Panc1 (cell line): ENCODE measurements around the gene LPIN3. TPM values are rescaled to one million over a fixed set of nuclear protein-coding genes. Genes with fewer than 3 reads are reported as not detected.

Source experiments
- ATAC-seq: fragments of 200-7000 bp; cut with Tn5 transposase; 2 replicates; pipeline ENCODE4 v1.9.1; 2020; ENCODE audit warnings: mild to moderate bottlenecking, moderate library complexity
- BruUV-seq: library from RNA; stranded (reverse); fragments of 400-500 nt; replicated peaks from 2 replicates; lab custom pipeline; 2021; lab: Mats Ljungman, UMichigan
- CTCF ChIA-PET: fragments of 300-600 bp; sonication (Branson Sonifier 250); formaldehyde crosslinking; loops from one replicate; lab custom pipeline; 2022; ENCODE audit warnings: antibody characterized with exemption; lab: Charles Lee
- POLR2A ChIA-PET: fragments of 300-600 bp; sonication (Branson Sonifier 250); formaldehyde crosslinking; loops from one replicate; lab custom pipeline; 2022; ENCODE audit warnings: antibody characterized with exemption; lab: Charles Lee
- DNase-seq: peaks from one replicate; pipeline ENCODE4 v3.0.0-alpha.2; 2010; ENCODE audit warnings: low read depth, low spot score
- H3K27ac ChIP-seq: 2 replicates; pipeline ENCODE4 v1.5.1; 2011; ENCODE audit warnings: mild to moderate bottlenecking, low read length, inconsistent platforms
- H3K27me3 ChIP-seq: fragments of 200-500 bp; sonication (Bioruptor generic); 2 replicates; pipeline ENCODE4 v1.6.0; 2014; ENCODE audit warnings: low read length, inconsistent platforms; ENCODE audit not compliant: control insufficient read depth, insufficient read depth
- H3K36me3 ChIP-seq: fragments of 200-500 bp; sonication (Bioruptor generic); 2 replicates; pipeline ENCODE4 v1.5.1; 2014; ENCODE audit warnings: inconsistent platforms, mild to moderate bottlenecking, low read length, moderate library complexity; ENCODE audit not compliant: control insufficient read depth, insufficient read depth
- H3K4me1 ChIP-seq: 2 replicates; pipeline ENCODE4 v1.5.1; 2011; ENCODE audit warnings: inconsistent platforms, mild to moderate bottlenecking, low read length, moderate library complexity; ENCODE audit not compliant: control insufficient read depth, insufficient read depth
- H3K4me3 ChIP-seq, 2 experiments: 2 replicates each; pipeline ENCODE4 v1.5.1; 2011 to 2012; ENCODE audit warnings: low read depth in 2 of 2, low read length in 2 of 2, mild to moderate bottlenecking in 2 of 2, inconsistent platforms in 1 of 2, moderate library complexity in 1 of 2
- H3K9me3 ChIP-seq: fragments of 200-500 bp; sonication (Bioruptor generic); 2 replicates; pipeline ENCODE4 v1.5.1; 2014; ENCODE audit warnings: low read depth, mild to moderate bottlenecking, inconsistent platforms, low read length, moderate library complexity; ENCODE audit not compliant: control insufficient read depth, insufficient read depth
- POLR2AphosphoS5 ChIP-seq: IDR thresholded peaks from 2 replicates; pipeline ENCODE4 v1.6.1; 2012; ENCODE audit warnings: mild to moderate bottlenecking, low read depth, low read length, moderate library complexity
- REST ChIP-seq, 2 experiments: IDR thresholded peaks; 2 replicates each; pipeline ENCODE4 v1.6.1; 2011 to 2012; ENCODE audit warnings: low read depth in 2 of 2, control low read depth in 1 of 2, low read length in 1 of 2, mild to moderate bottlenecking in 1 of 2, moderate library complexity in 1 of 2; ENCODE audit not compliant: insufficient read depth in 1 of 2
- SIN3A ChIP-seq: IDR thresholded peaks from 2 replicates; pipeline ENCODE4 v1.6.1; 2012; ENCODE audit warnings: low read depth, mild to moderate bottlenecking, low read length, moderate library complexity, borderline replicate concordance; ENCODE audit not compliant: insufficient read depth
- TCF7L2 ChIP-seq: IDR thresholded peaks from 2 replicates; pipeline ENCODE4 v1.6.1; 2011; ENCODE audit warnings: mild to moderate bottlenecking, low read depth, low read length, inconsistent platforms
- in situ Hi-C: cut with HindIII; loops from 2 replicates; pipeline ENCODE4 v1.10.0; 2016; ENCODE audit warnings: low sequenced_read_pairs, low pct_unique_long_range_greater_than_20kb
- intact Hi-C: fragments of 100-400 bp; cut with micrococcal nuclease; formaldehyde crosslinking; loops from one replicate; pipeline ENCODE4 v1.10.0; 2022; ENCODE audit not compliant: unreplicated experiment
- total RNA-seq: library from RNA; stranded (reverse); gene quantifications from one replicate; pipeline ENCODE4 v1.2.1, GENCODE V29; 2021; ENCODE audit not compliant: unreplicated experiment
- TF ChIP-seq, protein P1 (sequence below): fragments of 450-650 bp; IDR thresholded peaks from 2 replicates; pipeline ENCODE4 v1.5.1; 2017; ENCODE audit warnings: mild to moderate bottlenecking

Gene LPIN3
- total RNA-seq, 1 experiment from 2014 or later, result 21.0 TPM

- Histone ChIP-seq H3K4me3 (no peak overlapping the region), H3K36me3 (no peaks in the 10 kb centered on the region), H3K4me1 (peaks cover 3% of the 10 kb centered on the region; the same call in 1 of the 2 replicates), H3K27ac (no peak overlapping the region), H3K9me3 (no peaks in the 10 kb centered on the region), H3K27me3 (no peaks in the 10 kb centered on the region)
- no peak for ATAC-seq
- intact Hi-C loops (no loop called here), in situ Hi-C loops (no loop called here)
- ChIA-PET POLR2A (no interaction called here), CTCF (interaction anchor here (0.6 to 3.5 kb wide), 2 partner anchors 170 to 334 kb away, joined by 6 to 24 read pairs; no protein-coding TSS in a partner anchor)
- no peak for DNase-seq
- TF ChIP-seq TCF7L2 (no peak), SIN3A (no peak), POLR2AphosphoS5 (no peak), REST (IDR thresholded peaks at IDR 0.05; ENCODE audit: insufficient read depth in 1 of 2, low read depth in 2 of 2, low read length in 1 of 2) (no peak)
- TF ChIP-seq, protein P1, sequence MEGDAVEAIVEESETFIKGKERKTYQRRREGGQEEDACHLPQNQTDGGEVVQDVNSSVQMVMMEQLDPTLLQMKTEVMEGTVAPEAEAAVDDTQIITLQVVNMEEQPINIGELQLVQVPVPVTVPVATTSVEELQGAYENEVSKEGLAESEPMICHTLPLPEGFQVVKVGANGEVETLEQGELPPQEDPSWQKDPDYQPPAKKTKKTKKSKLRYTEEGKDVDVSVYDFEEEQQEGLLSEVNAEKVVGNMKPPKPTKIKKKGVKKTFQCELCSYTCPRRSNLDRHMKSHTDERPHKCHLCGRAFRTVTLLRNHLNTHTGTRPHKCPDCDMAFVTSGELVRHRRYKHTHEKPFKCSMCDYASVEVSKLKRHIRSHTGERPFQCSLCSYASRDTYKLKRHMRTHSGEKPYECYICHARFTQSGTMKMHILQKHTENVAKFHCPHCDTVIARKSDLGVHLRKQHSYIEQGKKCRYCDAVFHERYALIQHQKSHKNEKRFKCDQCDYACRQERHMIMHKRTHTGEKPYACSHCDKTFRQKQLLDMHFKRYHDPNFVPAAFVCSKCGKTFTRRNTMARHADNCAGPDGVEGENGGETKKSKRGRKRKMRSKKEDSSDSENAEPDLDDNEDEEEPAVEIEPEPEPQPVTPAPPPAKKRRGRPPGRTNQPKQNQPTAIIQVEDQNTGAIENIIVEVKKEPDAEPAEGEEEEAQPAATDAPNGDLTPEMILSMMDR, result no peak
- BruUV-seq, result TSS peak; percentile 81
These were observed 2.1 kb downstream of the LPIN3 start for GRCh38 chr20:41342474-41343464.

DNA sequence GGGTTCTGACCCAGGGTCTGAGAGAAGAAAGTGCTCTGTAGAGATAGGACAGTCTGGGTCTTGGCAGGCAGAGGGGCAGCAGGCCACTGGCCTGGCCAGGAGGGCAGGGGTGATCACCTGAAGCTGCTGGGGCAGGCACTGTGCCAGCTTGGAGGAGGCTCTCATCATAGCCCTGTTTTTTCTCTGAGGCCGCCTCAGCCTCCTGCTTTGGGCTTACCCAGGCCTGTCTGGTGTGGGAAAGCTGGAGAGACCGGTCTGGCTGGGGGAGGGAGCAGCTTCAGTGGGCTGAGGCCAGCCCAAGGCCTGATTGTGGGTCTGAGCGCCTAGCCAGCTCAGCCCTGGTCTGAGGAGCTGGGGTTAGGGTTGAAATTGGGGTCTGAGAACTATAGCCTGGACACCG, 3.9 kb downstream of the LPIN3 start:
- H3K27me3 ChIP-seq, result no peaks in the 10 kb centered on the region
- in situ Hi-C loops (no loop called here), intact Hi-C loops (no loop called here)
- no peak overlapping the region for H3K27ac ChIP-seq
- no peak for DNase-seq
- TF ChIP-seq REST (IDR thresholded peaks at IDR 0.05; ENCODE audit: insufficient read depth in 1 of 2, low read depth in 2 of 2, low read length in 1 of 2) (no peak), TCF7L2 (no peak)
- TF ChIP-seq, protein P1, result no peak
- BruUV-seq, result no TSS peak
- H3K36me3 ChIP-seq, result no peaks in the 10 kb centered on the region
- H3K4me3 ChIP-seq, result no peak overlapping the region
- H3K9me3 ChIP-seq, result no peaks in the 10 kb centered on the region
- no peak for ATAC-seq
- ChIA-PET POLR2A (interaction anchor here (0.7 kb wide), 1 partner anchor 98 kb away, joined by 4 read pairs; no protein-coding TSS in a partner anchor), CTCF (interaction anchor here (1.4 kb wide), 1 partner anchor 172 kb away, joined by 4 read pairs; no protein-coding TSS in a partner anchor)
- H3K4me1 ChIP-seq, result peaks cover 3% of the 10 kb centered on the region; the same call in 1 of the 2 replicates
